Forelimb muscle (tissue), 1 donor: ENCODE data around the gene IL37. TPM values are rescaled to one million over a fixed set of nuclear protein-coding genes. Genes with fewer than 3 reads are reported as not detected.

Source experiments
- DNase-seq: peaks from one replicate; pipeline ENCODE4 v3.0.0-alpha.2; 2013; ENCODE audit warnings: low read depth
- polyA plus RNA-seq: library from polyadenylated mRNA; unstranded; fragments of 120-200 nt; gene quantifications from one replicate; pipeline ENCODE4 v1.2.1, GENCODE V29; 2013; ENCODE audit not compliant: insufficient read length

Gene IL37
- polyA plus RNA-seq, 1 donor: not detected

DNA sequence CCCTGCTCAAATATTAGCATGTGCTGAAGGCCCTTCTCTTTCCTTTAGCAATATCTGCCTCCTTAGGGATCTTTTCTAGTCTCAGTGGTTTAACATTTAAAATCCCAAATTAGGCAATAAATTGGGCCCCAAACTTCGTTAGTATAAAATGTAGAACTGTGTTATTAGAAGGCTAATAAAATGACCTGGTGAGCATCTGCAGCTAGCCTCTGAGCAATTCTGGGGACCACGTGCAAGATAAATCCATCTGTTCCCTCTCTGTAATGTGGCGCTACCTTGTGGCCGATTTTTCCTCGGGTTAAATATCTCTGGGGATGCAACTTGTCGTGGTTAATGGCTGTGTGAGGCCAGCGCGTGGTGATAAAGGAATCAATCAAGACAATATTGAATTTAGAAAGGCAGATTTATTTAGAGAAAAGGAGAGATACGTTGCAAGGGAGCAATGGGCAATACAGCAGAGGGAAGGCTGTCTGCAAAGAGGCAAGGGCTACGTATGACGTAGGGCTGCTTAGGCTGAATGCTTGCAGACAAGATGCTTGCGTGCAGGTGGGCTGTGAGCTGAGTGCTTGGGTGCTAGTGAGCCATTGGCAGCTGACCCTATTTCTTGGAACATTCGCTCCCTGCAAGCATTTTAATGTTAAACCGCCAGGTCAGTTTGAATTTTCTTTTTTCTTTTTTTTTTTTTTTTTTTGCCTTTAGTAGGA lies 48.3 kb downstream of the IL37 start:
- DNase-seq: no peak

- no peak for DNase-seq
These were observed 49.4 kb downstream of the IL37 start for GRCh38 chr2:112960230-112960825.

- no peak for DNase-seq
These were observed 51.6 kb downstream of the IL37 start for GRCh38 chr2:112962308-112963175.

DNA sequence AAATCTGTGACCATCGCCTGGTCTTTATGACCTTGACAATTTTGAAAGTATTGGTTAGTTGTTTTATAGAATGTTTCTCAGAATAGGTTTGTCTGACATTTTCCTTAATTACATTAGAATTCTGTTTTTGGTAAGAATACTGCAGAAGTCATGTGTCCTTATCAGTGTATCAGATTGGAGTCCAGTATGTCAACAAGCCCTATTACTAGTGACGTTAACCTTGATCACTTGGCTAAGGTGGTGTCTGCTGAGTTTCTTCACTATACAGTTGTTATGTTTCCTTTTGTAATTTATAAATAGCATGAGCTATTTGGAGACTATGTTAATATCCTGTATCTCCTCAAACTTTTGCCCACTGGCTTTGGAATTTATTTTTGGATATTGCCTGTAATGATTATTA lies 56.1 kb downstream of the IL37 start:
- DNase-seq: no peak

Other genes with a start within 250 kb of the IL37 start
- 0.09 TPM for gene NT5DC4, start 190.1 kb upstream of the IL37 start, polyA plus RNA-seq
- gene CKAP2L, start 146.6 kb upstream of the IL37 start, polyA plus RNA-seq: 6.4 TPM
- gene IL1A, start 126.7 kb upstream of the IL37 start, polyA plus RNA-seq: not detected
- 0.14 TPM for gene IL1B, start 74.4 kb upstream of the IL37 start, polyA plus RNA-seq
- 0.14 TPM for gene IL36G, start 66.8 kb downstream of the IL37 start, polyA plus RNA-seq
- gene IL36A, start 94.3 kb downstream of the IL37 start, polyA plus RNA-seq: not detected
- not detected for gene IL36B, start 141.7 kb downstream of the IL37 start, polyA plus RNA-seq
- not detected for gene IL36RN, start 148.0 kb downstream of the IL37 start, polyA plus RNA-seq
- gene IL1F10, start 156.8 kb downstream of the IL37 start, polyA plus RNA-seq: not detected
- 0.49 TPM for gene IL1RN, start 216.4 kb downstream of the IL37 start, polyA plus RNA-seq